Colon (tissue), 2 donors: ENCODE results near the gene DPY19L3.
"Not testable (repeated sequence)": the region's sequence is repeated elsewhere in the genome, so short reads cannot be mapped to it uniquely, and the experiment has no call there.

Experiments used
- FAIRE-seq: peaks from 2 replicates; lab custom pipeline; 2012; peaks lifted over from hg19 to GRCh38; lab: Jason Lieb, UNC
- donor health status: control.
- donor health status: control.

Gene DPY19L3

GRCh38 chr19:32396046-32396652 is 9.4 kb upstream of the DPY19L3 start:
- no peak for FAIRE-seq

DNA sequence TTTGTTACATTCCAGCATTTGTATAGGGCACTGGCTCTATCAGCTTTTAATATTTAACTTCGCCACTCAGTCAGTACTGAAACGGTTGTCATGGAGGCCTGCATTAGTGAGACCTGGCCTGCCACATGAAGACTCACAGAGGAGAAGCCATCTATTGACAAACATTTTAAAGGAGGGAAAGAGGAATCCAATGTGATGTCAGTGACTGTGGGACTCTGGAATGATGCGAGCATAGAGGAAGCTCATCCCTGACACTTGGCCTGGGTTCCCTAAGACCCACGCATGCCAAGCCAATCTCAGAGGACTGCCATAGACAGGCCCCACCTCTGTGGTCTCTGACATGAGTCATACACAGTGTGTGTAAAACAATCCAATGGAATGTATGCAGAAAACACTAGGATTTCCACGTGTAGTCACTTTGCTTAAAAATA is 7.9 kb upstream of the DPY19L3 start:
- FAIRE-seq, result no peak

GRCh38 chr19:32401992-32402391 is 3.6 kb upstream of the DPY19L3 start:
- no peak for FAIRE-seq

DNA sequence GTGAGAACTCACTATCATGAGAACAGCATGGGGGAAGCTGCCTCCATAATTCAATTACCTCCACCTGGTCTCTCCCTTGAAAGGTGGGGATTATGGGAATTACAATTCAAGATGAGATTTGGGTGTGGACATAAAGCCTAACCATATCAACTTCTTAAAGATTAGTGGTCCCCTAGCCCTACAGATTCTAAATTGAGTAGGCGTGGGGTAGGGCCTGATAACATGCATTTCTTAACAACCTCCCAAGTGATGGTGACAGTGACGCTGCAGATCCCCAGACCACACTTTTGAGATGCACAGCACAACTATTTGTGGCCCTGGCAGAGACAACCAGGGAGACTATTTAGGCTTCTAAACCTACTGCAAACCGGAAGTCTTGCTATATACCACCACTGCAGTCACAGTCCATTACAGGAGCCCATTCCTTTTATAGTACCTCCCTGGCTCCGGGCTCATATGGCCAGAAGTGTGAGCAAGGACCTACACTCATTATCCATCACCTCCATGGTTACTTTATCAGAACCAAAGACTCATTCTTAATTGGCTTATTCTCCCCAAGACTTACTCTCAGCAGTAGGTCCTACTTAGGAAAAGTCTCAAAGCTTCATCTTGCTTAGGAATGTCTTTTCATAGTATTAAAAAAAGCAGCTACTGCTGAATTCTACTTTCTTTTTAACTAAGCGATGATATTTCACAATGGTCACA is 2.1 kb upstream of the DPY19L3 start:
- no peak for FAIRE-seq

- FAIRE-seq, result no peak
Observed at GRCh38 chr19:32404213-32404932, 1.2 kb upstream of the DPY19L3 start.

DNA sequence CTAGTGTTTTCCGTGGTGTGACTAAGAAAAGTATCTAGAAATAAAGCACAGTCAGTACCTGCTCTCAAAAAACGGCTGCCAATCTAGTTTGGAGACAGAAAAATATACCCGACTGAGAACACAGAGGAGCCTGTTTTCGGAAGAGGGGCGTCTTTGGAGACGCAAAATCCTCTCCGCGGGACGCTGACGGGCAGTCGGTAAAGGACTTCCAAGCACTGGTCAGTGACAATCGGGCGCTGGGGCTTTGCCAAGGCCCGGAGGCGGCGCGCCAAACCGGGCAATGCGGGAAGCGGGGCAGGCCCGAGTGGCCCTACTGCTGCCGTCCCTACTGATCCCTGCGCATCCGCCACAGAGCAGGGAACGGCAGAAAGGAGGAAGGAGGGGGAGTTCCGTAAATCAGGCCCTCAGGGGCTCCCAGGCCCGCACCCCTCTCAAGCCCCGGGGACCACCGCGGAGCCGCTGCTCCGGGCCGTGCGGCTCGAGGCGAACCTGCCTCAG is 588 bp upstream of the DPY19L3 start:
- no peak for FAIRE-seq

DNA sequence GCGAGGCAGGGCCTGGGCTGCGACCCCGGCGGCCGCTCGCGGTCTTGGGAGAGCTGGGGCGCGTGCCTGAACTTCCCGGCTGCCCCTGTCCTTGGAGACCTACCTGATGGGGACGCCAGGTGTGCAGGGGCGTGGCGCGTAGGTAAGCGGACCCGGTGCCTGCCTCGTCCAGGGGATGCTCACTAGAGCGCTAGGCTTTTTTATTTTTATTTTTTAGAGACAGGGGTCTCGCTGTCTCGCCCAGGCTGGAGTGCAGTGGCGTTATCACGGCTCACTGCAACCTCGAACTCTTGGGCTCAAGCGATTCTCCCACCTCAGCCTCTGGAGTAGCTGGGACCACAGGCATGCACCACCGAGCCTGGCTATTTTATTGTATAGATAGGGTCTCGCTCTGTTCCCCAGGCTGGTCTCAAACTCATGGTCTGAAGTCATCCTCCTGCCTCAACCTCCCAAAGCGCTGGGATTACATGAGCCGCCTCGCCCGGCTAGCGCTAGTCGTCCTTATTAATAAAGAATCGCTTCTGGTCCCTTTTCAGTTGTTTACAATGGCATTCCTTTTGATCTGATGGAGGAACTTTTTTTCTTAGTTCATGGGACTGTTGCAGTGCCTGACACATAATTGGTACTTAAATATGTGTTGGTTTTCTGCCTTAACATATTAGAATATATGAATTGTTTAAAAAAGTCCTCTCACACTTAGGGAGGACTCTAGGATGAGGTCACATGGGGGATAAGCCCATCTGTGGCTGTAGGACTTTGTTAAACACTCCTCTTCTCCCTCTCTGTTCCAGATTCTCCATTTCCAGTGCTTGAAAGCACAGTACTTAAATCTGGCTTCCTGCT is 812 bp downstream of the DPY19L3 start:
- no peak for FAIRE-seq

DNA sequence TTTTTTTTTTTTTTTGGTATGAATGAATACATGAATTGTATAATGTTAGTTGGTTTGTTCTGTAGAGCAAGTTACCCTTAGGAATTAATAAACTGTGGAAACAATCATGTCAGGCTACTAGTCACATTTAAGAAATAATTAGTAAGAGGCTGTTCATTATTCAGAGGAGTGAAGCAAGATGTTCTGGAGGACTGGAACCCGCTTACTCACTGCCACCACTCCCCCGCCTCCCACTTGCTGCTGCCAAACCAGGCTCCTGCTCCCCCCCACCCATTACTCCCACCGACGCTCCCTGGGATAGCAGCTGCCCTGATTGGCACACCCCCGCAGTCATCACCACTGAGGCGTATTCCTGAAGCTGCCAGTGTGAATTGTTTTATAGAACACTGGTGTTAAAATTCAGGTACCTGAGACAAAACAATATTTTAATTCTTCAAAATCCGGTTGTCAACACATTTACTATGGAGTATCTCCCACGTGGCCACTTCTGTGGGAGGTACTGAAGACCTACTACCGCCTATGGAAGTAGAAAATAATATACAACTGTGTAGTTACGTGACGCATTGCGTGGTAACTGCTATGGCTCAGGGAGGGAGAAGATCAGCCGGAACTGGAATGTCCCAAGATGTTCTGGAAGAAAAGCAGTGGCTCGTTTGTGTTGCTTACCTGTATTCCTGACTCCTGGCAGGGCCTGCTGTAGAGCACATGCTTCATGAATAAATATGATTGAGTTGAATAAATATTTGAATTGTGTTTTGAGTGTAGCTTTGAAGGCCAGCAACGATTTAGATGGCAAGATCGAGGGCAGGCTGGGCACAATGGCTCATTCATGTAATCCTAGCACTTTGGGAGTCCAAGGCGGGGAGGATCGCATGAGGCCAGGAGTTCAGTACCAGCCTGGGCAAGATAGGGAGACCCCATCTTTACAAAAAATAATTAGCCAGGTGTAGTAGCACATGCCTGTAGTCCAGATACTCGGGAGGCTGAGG is 1.7 kb downstream of the DPY19L3 start:
- FAIRE-seq, result no peak

DNA sequence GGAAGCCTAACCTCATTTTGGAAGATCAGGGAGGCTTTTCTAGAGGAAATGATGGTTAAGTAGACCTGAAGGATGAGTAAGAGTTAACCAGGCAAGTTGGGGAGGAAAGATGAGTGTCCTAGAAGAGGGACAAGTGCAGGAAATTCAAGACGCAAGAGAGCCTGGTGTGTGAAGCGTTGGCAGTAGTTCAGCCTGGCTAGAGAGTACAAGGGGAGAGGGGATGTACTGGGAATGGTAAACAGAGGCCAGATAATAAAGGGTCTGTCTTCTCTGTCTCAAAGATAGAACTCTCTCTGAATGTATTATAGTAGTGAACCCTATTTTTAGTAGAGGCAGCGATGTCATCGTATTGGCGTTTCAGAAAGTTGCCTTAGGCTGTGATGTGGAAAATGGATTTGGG is 9.7 kb downstream of the DPY19L3 start:
- no peak for FAIRE-seq

- no peak for FAIRE-seq
Observed at GRCh38 chr19:32415669-32416068, 10.1 kb downstream of the DPY19L3 start.

DNA sequence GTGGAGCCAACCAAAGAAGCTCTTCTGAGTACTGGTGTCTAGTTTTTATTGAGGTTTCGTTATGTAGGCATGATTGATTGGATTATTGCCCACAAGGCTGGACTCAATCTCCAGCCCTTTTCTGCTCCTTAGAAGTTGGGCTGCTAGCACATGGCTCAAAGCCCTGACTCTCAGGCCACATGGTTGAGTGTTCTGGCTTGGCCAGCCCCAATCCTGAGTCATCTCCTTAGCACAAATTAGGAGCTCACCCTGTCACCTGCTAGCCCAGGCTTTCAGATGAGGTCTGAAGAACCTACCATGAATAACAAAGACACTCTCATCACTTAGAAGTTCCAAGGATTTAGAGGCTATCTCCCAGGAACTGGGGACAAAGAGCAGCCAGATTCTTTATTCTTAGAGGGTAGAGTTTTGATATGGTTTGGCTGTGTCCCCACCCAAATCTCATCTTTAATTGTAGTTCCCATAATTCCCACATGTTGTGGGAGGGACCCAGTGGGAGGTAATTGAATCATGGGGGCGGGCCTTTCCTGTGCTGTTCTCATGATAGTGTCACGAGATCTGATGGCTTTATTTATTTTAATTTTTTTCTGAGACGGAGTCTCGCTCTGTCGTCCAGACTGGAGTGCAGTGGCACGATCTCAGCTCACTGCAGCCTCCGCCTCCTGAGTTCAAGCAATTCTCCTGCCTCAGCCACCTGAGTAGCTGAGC is 11.3 kb downstream of the DPY19L3 start:
- no peak for FAIRE-seq

- FAIRE-seq, result no peak
Observed at GRCh38 chr19:32418155-32418554, 12.6 kb downstream of the DPY19L3 start.

DNA sequence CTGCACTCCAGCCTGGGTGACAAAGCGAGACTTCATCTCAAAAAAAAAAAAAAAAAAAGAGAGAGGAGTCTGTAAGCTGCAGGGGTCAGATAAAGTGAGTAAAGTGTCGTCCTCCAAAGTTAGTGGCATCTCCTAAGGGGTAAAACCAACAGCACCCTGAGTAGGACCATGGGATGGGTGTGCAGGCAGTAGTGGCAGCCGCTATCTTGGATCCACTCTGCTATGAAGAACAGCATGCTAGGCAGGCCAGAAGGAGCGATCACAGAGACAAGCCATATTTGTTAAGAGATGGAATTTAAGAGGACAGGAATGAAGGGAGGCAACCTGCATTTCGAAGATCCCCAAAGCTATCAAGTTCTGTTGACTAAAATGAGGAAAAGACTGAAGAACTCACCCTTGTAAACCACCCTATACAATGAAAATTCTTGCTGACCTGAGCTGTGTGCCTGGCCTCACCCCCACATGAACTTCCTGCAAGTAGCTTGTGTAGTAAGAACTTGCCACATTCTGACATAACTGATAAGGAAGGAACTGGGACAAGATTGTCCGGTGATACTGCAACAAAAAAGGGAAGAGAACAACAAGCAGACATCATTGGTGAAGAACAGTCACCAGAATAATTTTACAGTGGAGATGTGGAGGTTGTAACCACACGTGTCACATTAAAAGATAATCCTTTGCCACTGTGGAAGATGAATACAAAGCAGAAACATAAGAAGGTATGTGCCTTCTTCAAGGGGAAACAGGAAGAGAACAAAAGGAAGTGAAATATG is 16.2 kb downstream of the DPY19L3 start:
- no peak for FAIRE-seq

- no peak for FAIRE-seq
Observed at GRCh38 chr19:32422435-32422834, 16.9 kb downstream of the DPY19L3 start.

GRCh38 chr19:32423944-32424343 is 18.4 kb downstream of the DPY19L3 start:
- FAIRE-seq, result not testable (repeated sequence)

GRCh38 chr19:32427536-32427935 is 22.0 kb downstream of the DPY19L3 start:
- FAIRE-seq, result no peak

DNA sequence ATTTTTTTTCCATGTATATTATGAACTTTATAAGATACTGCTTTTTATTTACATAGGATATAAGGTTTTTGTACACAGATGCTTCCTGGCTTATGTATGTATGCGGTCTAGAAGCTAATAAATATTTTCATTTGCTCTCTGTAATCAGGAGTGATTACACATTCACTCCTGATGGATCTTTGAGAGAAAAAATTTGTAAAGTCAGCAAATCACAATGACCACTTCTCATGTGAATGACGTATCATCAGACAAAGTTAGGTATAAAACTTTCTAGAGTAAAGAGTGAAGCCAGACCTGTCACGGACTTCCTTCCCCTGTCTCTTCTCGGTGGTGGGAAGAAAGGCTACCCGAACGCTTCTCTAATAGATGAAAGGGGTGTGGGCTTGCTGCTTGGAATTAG is 31.1 kb downstream of the DPY19L3 start:
- no peak for FAIRE-seq

GRCh38 chr19:32437096-32437495 is 31.5 kb downstream of the DPY19L3 start:
- no peak for FAIRE-seq

DNA sequence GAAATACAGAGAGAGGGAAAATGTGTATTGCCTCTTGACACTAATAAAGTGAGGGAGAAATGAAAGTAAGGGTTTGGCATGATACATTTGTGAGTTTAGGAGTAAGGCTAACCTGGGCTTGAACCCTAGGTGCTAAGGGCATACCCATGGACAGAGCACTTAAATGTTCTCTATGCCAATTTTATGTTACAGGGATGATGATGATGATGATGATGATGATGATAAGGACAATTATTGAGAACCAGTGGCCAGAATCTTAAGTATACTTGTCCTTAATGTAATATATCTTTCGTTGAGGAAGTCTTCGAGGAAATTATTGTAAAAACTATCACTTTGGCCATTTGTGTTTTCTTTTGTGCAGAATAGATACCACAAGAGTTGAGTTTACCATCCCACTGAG is 33.2 kb downstream of the DPY19L3 start:
- no peak for FAIRE-seq

- no peak for FAIRE-seq
Observed at GRCh38 chr19:32442650-32443049, 37.1 kb downstream of the DPY19L3 start.
